GM21381 (cell line): ENCODE measurements around the gene AGPAT1.

Experiments
- ATAC-seq: cut with Tn5 transposase; IDR thresholded peaks from one replicate; pipeline ENCODE4 v1.9.1; 2021; ENCODE audit warnings: mild to moderate bottlenecking, moderate library complexity; ENCODE audit not compliant: unreplicated experiment

The AGPAT1 gene

GRCh38 chr6:32173051-32173727 lies 2.7 kb downstream of the AGPAT1 start:
- no peak for ATAC-seq

- ATAC-seq = no peak
Measured at GRCh38 chr6:32171234-32171633, 4.7 kb downstream of the AGPAT1 start.

- no peak for ATAC-seq
Measured at GRCh38 chr6:32170294-32170693, 5.6 kb downstream of the AGPAT1 start.

GRCh38 chr6:32168807-32169591 lies 6.9 kb downstream of the AGPAT1 start:
- ATAC-seq = no peak

- no peak for ATAC-seq
Measured at GRCh38 chr6:32168350-32168749, 7.5 kb downstream of the AGPAT1 start.

GRCh38 chr6:32167761-32168262 lies 8.1 kb downstream of the AGPAT1 start:
- no peak for ATAC-seq

GRCh38 chr6:32167154-32167760 lies 8.6 kb downstream of the AGPAT1 start:
- no peak for ATAC-seq

- no peak for ATAC-seq
Measured at GRCh38 chr6:32166411-32167061, 9.3 kb downstream of the AGPAT1 start.

GRCh38 chr6:32164295-32164694 lies 11.6 kb downstream of the AGPAT1 start, which contains the start of gene EGFL8:
Gene EGFL8 (plus strand): TSS chr6:32164595. CDS start chr6:32166166, 1,571 bp downstream.
- no peak for ATAC-seq

GRCh38 chr6:32163559-32164258 lies 12.2 kb downstream of the AGPAT1 start:
- no peak for ATAC-seq

- no peak for ATAC-seq
Measured at GRCh38 chr6:32158052-32158451, 17.8 kb downstream of the AGPAT1 start.

GRCh38 chr6:32156891-32157290 lies 19.0 kb downstream of the AGPAT1 start:
- ATAC-seq = no peak

- ATAC-seq = no peak
Measured at GRCh38 chr6:32154514-32155161, 21.2 kb downstream of the AGPAT1 start.

GRCh38 chr6:32153564-32154513 lies 22.0 kb downstream of the AGPAT1 start, which contains the start of gene PPT2:
Gene PPT2 (plus strand): TSS chr6:32154141. CDS start chr6:32154595, 454 bp downstream.
- ATAC-seq = no peak

GRCh38 chr6:32152769-32153563 lies 22.9 kb downstream of the AGPAT1 start:
- ATAC-seq = no peak

- ATAC-seq = no peak
Measured at GRCh38 chr6:32151863-32152768, 23.8 kb downstream of the AGPAT1 start, which contains the start of gene PRRT1. Gene PRRT1 (minus strand): TSS chr6:32151939. CDS start chr6:32151827, 112 bp downstream.
